Measurements from ENCODE around the gene ANO2. TPM values are rescaled to one million over a fixed set of nuclear protein-coding genes. Genes with fewer than 3 reads are reported as not detected.

The ANO2 gene
- total RNA-seq, 1 donor from 2014 or later, result 20.1 TPM

- H3K27me3 ChIP-seq, result no peaks in the 10 kb centered on the region
- H3K9me3 ChIP-seq, result no peaks in the 10 kb centered on the region
- TF ChIP-seq CTCF (IDR thresholded peaks at IDR 0.05), result no peak
- no peaks in the 10 kb centered on the region for H3K36me3 ChIP-seq
- DNase-seq (ENCODE audit: low spot score in 2 of 2), result no peak
- no peaks in the 10 kb centered on the region for H3K4me1 ChIP-seq
- no peak overlapping the region for H3K4me3 ChIP-seq
- intact Hi-C loops (cut with DNase I), result no loop called here
- no peak overlapping the region for H3K27ac ChIP-seq
Observed at GRCh38 chr12:5969156-5969973, 24.3 kb upstream of the ANO2 start.

GRCh38 chr12:5967645-5968415, 22.8 kb upstream of the ANO2 start:
- H3K9me3 ChIP-seq, result no peaks in the 10 kb centered on the region
- DNase-seq (ENCODE audit: low spot score in 2 of 2), result no peak
- no peaks in the 10 kb centered on the region for H3K4me1 ChIP-seq
- intact Hi-C loops (cut with DNase I), result no loop called here
- H3K36me3 ChIP-seq, result no peaks in the 10 kb centered on the region
- H3K27ac ChIP-seq, result no peak overlapping the region
- no peak overlapping the region for H3K4me3 ChIP-seq
- no peak for TF ChIP-seq CTCF (IDR thresholded peaks at IDR 0.05)
- no peaks in the 10 kb centered on the region for H3K27me3 ChIP-seq

GRCh38 chr12:5966486-5967095, 21.5 kb upstream of the ANO2 start:
- no peak overlapping the region for H3K4me3 ChIP-seq
- H3K27ac ChIP-seq, result no peak overlapping the region
- intact Hi-C loops (cut with DNase I), result no loop called here
- no peaks in the 10 kb centered on the region for H3K36me3 ChIP-seq
- H3K9me3 ChIP-seq, result no peaks in the 10 kb centered on the region
- H3K27me3 ChIP-seq, result no peaks in the 10 kb centered on the region
- H3K4me1 ChIP-seq, result no peaks in the 10 kb centered on the region
- no peak for TF ChIP-seq CTCF (IDR thresholded peaks at IDR 0.05)
- DNase-seq (ENCODE audit: low spot score in 2 of 2), result no peak

- no peaks in the 10 kb centered on the region for H3K4me1 ChIP-seq
- TF ChIP-seq CTCF (IDR thresholded peaks at IDR 0.05), result peak; percentile 31 to 81 (median 77)
- no peaks in the 10 kb centered on the region for H3K36me3 ChIP-seq
- H3K9me3 ChIP-seq, result no peaks in the 10 kb centered on the region
- intact Hi-C loops (cut with DNase I), result no loop called here
- H3K27me3 ChIP-seq, result no peaks in the 10 kb centered on the region
- H3K4me3 ChIP-seq, result no peak overlapping the region
- no peak for DNase-seq (ENCODE audit: low spot score in 2 of 2)
- H3K27ac ChIP-seq, result no peak overlapping the region
Observed at GRCh38 chr12:5965950-5966383, 20.9 kb upstream of the ANO2 start.

GRCh38 chr12:5964913-5965900, 20.1 kb upstream of the ANO2 start:
- H3K4me3 ChIP-seq, result no peak overlapping the region

More at GRCh38 chr12:5964913-5965900, 20.1 kb upstream of the ANO2 start:
- intact Hi-C loops (cut with DNase I), result no loop called here
- H3K27me3 ChIP-seq, result no peaks in the 10 kb centered on the region
- no peak for TF ChIP-seq CTCF (IDR thresholded peaks at IDR 0.05)
- H3K27ac ChIP-seq, result no peak overlapping the region
- no peak for DNase-seq (ENCODE audit: low spot score in 2 of 2)
- H3K9me3 ChIP-seq, result no peaks in the 10 kb centered on the region
- no peaks in the 10 kb centered on the region for H3K36me3 ChIP-seq
- H3K4me1 ChIP-seq, result no peaks in the 10 kb centered on the region

Data from ascending aorta (tissue), 2 donors.